CD14-positive monocyte (primary cell): ENCODE results near the gene CSNK1G2. TPM values are rescaled to one million over a fixed set of nuclear protein-coding genes. Genes with fewer than 3 reads are reported as not detected.
A peak's percentile ranks its signal among the peaks of the same experiment; 100 is the strongest.

Experiments
- DNase-seq, 3 donors: peaks; one replicate each; pipeline ENCODE4 v3.0.0-alpha.2; 2011 to 2022
- H2AFZ ChIP-seq: 2 replicates; pipeline ENCODE4 v1.6.0; 2012; ENCODE audit warnings: mild to moderate bottlenecking, low read depth, low read length, inconsistent platforms; ENCODE audit not compliant: insufficient read depth, poor library complexity, severe bottlenecking
- H3K27ac ChIP-seq, 2 donors: 1 replicate in 1 of 2; 2 replicates in 1 of 2; pipeline ENCODE4 v1.5.1; 2012 to 2013; ENCODE audit warnings: low read length in 2 of 2, control low read depth in 1 of 2, inconsistent platforms in 1 of 2, low read depth in 1 of 2, mild to moderate bottlenecking in 1 of 2
- H3K27me3 ChIP-seq, 2 donors: one replicate each; pipeline versions ENCODE4 v1.6.0 to v1.6.1; 2011 to 2013; ENCODE audit warnings: low read length in 2 of 2; ENCODE audit not compliant: control insufficient read depth in 2 of 2, insufficient read depth in 2 of 2
- H3K36me3 ChIP-seq, 2 donors: replicated peaks in 1 of 2; 1 replicate in 1 of 2; 2 replicates in 1 of 2; pipeline versions ENCODE4 v1.5.1 to v1.6.1; 2012 to 2013; ENCODE audit warnings: low read length in 2 of 2, control low read depth in 1 of 2, inconsistent platforms in 1 of 2, mild to moderate bottlenecking in 1 of 2; ENCODE audit not compliant: insufficient read depth in 2 of 2, control insufficient read depth in 1 of 2
- H3K4me1 ChIP-seq, 2 donors: 1 replicate in 1 of 2; 2 replicates in 1 of 2; pipeline versions ENCODE4 v1.5.1 to v1.6.1; 2012 to 2013; ENCODE audit warnings: low read length in 2 of 2, control low read depth in 1 of 2, inconsistent platforms in 1 of 2, mild to moderate bottlenecking in 1 of 2, moderate library complexity in 1 of 2; ENCODE audit not compliant: insufficient read depth in 2 of 2, control insufficient read depth in 1 of 2
- H3K4me2 ChIP-seq: replicated peaks from 2 replicates; pipeline ENCODE3; 2012; ENCODE audit warnings: low read length, moderate library complexity, mild to moderate bottlenecking; ENCODE audit not compliant: poor library complexity, severe bottlenecking; ENCODE audit errors: extremely low read depth
- H3K4me3 ChIP-seq, 3 experiments: fragments of 200-600 bp in 1 of 3; sonication (generic) in 1 of 3; replicated peaks in 1 of 3; 1 replicate in 2 of 3; 2 replicates in 1 of 3; pipeline ENCODE4 v1.5.1; 2011 to 2013; ENCODE audit warnings: low read length in 3 of 3, mild to moderate bottlenecking in 3 of 3, control low read depth in 2 of 3, low read depth in 2 of 3, inconsistent platforms in 1 of 3, moderate library complexity in 1 of 3
- H3K79me2 ChIP-seq: 2 replicates; pipeline ENCODE4 v1.6.0; 2012; ENCODE audit warnings: mild to moderate bottlenecking, control low read depth, inconsistent platforms, low read length, moderate library complexity; ENCODE audit not compliant: insufficient read depth
- H3K9ac ChIP-seq: 2 replicates; pipeline ENCODE4 v1.6.0; 2017; ENCODE audit warnings: low read length, mild to moderate bottlenecking; ENCODE audit not compliant: insufficient read depth, poor library complexity, severe bottlenecking
- H3K9me3 ChIP-seq, 2 donors: replicated peaks in 1 of 2; 1 replicate in 1 of 2; 2 replicates in 1 of 2; pipeline versions ENCODE4 v1.5.1 to v1.6.1; 2012 to 2013; ENCODE audit warnings: low read length in 2 of 2, control low read depth in 1 of 2; ENCODE audit not compliant: control insufficient read depth in 1 of 2, insufficient read depth in 1 of 2
- H4K20me1 ChIP-seq: 2 replicates; pipeline ENCODE4 v1.6.0; 2012; ENCODE audit warnings: mild to moderate bottlenecking, low read length, control low read depth, moderate library complexity; ENCODE audit not compliant: insufficient read depth
- H3K27ac Mint-ChIP-seq, 7 donors: one replicate each; pipeline ENCODE4 v1.8.0; 2020; ENCODE audit warnings: mild to moderate bottlenecking in 7 of 7, mixed read lengths in 7 of 7, moderate library complexity in 6 of 7, inconsistent platforms in 2 of 7
- H3K27me3 Mint-ChIP-seq, 3 donors: one replicate each; pipeline ENCODE4 v1.8.0; 2021 to 2022; ENCODE audit warnings: low read depth in 3 of 3, mild to moderate bottlenecking in 3 of 3, mixed read lengths in 3 of 3, moderate library complexity in 3 of 3, inconsistent platforms in 1 of 3
- H3K36me3 Mint-ChIP-seq, 2 donors: one replicate each; pipeline ENCODE4 v1.8.0; 2020; ENCODE audit warnings: mixed read lengths in 2 of 2, inconsistent platforms in 1 of 2, mild to moderate bottlenecking in 1 of 2
- H3K4me1 Mint-ChIP-seq: one replicate; pipeline ENCODE4 v1.8.0; 2020; ENCODE audit warnings: mild to moderate bottlenecking, mixed read lengths
- H3K4me3 Mint-ChIP-seq, 2 donors: one replicate each; pipeline ENCODE4 v1.8.0; 2020; ENCODE audit warnings: mild to moderate bottlenecking in 2 of 2, mixed read lengths in 2 of 2, moderate library complexity in 1 of 2
- H3K9me3 Mint-ChIP-seq, 7 donors: one replicate each; pipeline ENCODE4 v1.8.0; 2020 to 2022; ENCODE audit warnings: mixed read lengths in 7 of 7, mild to moderate bottlenecking in 6 of 7, moderate library complexity in 6 of 7, inconsistent platforms in 2 of 7
- WGBS: methylation state at CpG from one replicate; pipeline ENCODE4 v1.1.5; 2013; ENCODE audit warnings: missing lambda C conversion rate; ENCODE audit not compliant: insufficient coverage; 5-methylcytosine and 5-hydroxymethylcytosine counted together
- intact Hi-C, 2 donors: fragments of 100-400 bp; cut with micrococcal nuclease; formaldehyde crosslinking; loops; one replicate each; pipeline versions ENCODE4 v1.15.0 to v1.15.1; 2023
- polyA plus RNA-seq, 3 donors: library from polyadenylated mRNA; depleted of rRNA in 1 of 3; unstranded in 2 of 3; stranded (reverse) in 1 of 3; fragments of 300-500 nt in 2 of 3; fragments of >200 nt in 1 of 3; fragmentation: Illumina TruSeq in 2 of 3; gene quantifications; 1 replicate in 2 of 3; 2 replicates in 1 of 3; pipeline ENCODE4 v1.2.3, GENCODE V29; 2012 to 2021
- TF ChIP-seq, protein P1 (sequence below): fragments of 200-600 bp; IDR thresholded peaks from one replicate; pipeline ENCODE4 v1.8.0; 2022; ENCODE audit warnings: antibody characterized with exemption, mild to moderate bottlenecking

CSNK1G2 gene
- polyA plus RNA-seq, 3 donors, result 10.8 to 215 (median 20.3) TPM

DNA sequence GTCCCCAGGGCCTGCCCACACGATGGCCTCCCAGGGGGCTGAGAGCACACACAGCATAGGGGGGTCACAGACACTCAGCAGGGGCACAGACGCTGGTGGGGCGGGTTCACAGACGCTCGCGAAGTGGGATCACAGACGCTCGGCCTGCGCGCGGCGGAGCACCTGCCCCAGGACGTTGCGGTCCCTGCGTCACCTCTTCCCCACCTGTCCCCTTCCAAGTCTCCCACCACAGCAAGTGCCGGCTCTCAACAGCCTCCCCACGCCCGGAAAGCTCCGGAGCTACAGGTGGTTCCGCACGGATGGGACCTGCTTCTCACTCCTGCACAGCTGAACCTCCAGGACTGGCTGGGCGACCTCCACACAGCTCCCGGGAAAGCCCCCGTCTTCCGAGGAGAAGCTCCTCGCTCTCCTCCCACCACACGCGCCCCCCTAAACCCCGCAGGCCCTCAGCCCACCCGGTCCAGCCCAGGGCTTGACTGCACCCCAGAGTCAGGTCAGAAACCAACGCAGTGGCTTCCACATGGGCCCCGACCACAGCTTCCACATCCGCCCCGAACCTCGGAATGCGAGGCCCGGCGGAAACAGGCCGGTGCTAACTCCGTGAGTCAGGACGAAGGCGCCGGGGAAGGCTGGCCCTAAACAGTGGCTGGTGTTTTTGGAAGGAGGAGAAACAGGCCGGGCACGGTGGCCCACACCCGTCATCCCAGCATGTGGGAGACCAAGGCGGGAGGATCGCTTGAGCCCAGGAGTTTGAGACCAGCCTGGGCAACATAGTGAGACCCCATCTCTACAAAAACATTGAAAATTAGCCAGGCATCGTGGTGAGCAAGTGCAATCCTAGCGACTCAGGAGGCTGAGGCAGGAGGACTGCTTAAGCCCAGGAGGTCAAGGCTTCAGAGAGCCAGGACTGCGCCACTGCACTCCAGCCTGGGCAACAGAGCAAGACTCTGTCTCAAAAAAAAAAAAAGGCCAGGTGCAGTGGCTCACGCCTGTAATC lies 58.0 kb downstream of the CSNK1G2 start:
- TF ChIP-seq, protein P1, sequence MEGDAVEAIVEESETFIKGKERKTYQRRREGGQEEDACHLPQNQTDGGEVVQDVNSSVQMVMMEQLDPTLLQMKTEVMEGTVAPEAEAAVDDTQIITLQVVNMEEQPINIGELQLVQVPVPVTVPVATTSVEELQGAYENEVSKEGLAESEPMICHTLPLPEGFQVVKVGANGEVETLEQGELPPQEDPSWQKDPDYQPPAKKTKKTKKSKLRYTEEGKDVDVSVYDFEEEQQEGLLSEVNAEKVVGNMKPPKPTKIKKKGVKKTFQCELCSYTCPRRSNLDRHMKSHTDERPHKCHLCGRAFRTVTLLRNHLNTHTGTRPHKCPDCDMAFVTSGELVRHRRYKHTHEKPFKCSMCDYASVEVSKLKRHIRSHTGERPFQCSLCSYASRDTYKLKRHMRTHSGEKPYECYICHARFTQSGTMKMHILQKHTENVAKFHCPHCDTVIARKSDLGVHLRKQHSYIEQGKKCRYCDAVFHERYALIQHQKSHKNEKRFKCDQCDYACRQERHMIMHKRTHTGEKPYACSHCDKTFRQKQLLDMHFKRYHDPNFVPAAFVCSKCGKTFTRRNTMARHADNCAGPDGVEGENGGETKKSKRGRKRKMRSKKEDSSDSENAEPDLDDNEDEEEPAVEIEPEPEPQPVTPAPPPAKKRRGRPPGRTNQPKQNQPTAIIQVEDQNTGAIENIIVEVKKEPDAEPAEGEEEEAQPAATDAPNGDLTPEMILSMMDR, result no peak
- 81% methylated on average over 33 of the region's 52 CpGs for WGBS
- intact Hi-C loops, result no loop called here
- H3K4me1 ChIP-seq, result no peaks in the 10 kb centered on the region
- H3K27me3 ChIP-seq, result no peaks in the 10 kb centered on the region
- H3K79me2 ChIP-seq, result peaks cover 2% of the 10 kb centered on the region
- H3K9me3 ChIP-seq, result no peaks in the 10 kb centered on the region
- H3K27me3 Mint-ChIP-seq, result peaks cover 0 to 3% (median 0%) of the 10 kb centered on the region in 3 donors
- DNase-seq, result peak in 2 of 3 donors; percentile 3 to 11
- peaks cover 4% of the 10 kb centered on the region for H3K4me1 Mint-ChIP-seq
- H3K27ac Mint-ChIP-seq, result peak overlapping the region in 2 of 7 donors; percentile 12 to 18
- H3K36me3 ChIP-seq, result peaks cover 20 to 31% of the 10 kb centered on the region in 2 donors
- peaks cover 8% of the 10 kb centered on the region for H4K20me1 ChIP-seq
- peaks cover 0 to 2% (median 0%) of the 10 kb centered on the region in 7 donors for H3K9me3 Mint-ChIP-seq
- H3K4me2 ChIP-seq, result no peak overlapping the region
- no peak overlapping the region for H2AFZ ChIP-seq
- H3K4me3 Mint-ChIP-seq, result peak overlapping the region in 1 of 2 donors; percentile 24
- no peak overlapping the region for H3K27ac ChIP-seq
- H3K4me3 ChIP-seq, result no peak overlapping the region
- H3K36me3 Mint-ChIP-seq, result peaks cover 42 to 68% of the 10 kb centered on the region in 2 donors
- no peak overlapping the region for H3K9ac ChIP-seq

DNA sequence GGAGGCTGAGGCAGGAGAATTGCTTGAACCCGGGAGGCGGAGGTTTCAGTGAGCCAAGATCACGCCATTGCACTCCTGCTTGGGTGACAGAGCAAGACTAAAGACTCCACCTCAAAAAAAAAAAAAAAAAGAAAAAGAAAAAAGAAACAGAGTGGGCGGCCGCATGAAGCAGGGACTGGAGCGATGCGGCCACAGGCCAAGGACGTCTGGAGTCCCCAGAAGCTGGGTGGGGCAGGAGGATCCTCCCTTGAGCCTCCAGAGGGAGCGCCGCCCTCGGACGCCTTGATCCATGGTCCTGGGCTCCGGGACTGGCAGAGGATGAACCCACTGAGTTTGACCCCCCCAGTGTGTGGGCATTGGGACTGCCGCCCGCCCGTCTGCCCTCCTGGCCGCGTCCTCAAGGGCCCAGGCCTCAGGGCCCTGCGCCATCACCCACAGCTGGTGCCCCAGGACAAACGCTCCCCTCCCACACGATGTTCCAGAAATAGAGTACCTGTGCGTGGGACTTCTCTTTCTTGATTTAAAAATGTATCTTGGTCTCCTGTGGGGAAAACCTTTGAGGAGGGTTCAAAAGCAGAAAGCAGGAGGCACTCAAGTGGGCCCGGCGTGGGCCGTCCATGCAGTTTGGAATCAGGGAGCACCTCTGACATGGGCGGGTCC lies 59.0 kb downstream of the CSNK1G2 start:
- DNase-seq, result no peak
- Histone ChIP-seq H3K27ac (no peak overlapping the region), H3K4me2 (no peak overlapping the region), H3K36me3 (peaks cover 20 to 34% of the 10 kb centered on the region in 2 donors), H3K4me3 (no peak overlapping the region), H3K9me3 (no peaks in the 10 kb centered on the region), H2AFZ (no peak overlapping the region), H3K27me3 (no peaks in the 10 kb centered on the region), H3K9ac (no peak overlapping the region), H3K4me1 (no peaks in the 10 kb centered on the region), H4K20me1 (peaks cover 8% of the 10 kb centered on the region), H3K79me2 (peaks cover 4% of the 10 kb centered on the region)
- TF ChIP-seq, protein P1, result no peak
- H3K9me3 Mint-ChIP-seq, result peaks cover 0 to 2% (median 0%) of the 10 kb centered on the region in 7 donors
- peaks cover 0 to 3% (median 0%) of the 10 kb centered on the region in 3 donors for H3K27me3 Mint-ChIP-seq
- intact Hi-C loops, result no loop called here
- H3K27ac Mint-ChIP-seq, result no peak overlapping the region
- peaks cover 39 to 64% of the 10 kb centered on the region in 2 donors for H3K36me3 Mint-ChIP-seq
- H3K4me1 Mint-ChIP-seq, result peaks cover 4% of the 10 kb centered on the region
- 95% methylated on average over 19 of the region's 26 CpGs for WGBS
- H3K4me3 Mint-ChIP-seq, result no peak overlapping the region
